Chondrocyte (in vitro differentiated cells): ENCODE measurements around the gene MIF. TPM values are rescaled to one million over a fixed set of nuclear protein-coding genes. Genes with fewer than 3 reads are reported as not detected.
"Not testable (repeated sequence)": the region's sequence is repeated elsewhere in the genome, so short reads cannot be mapped to it uniquely, and the experiment has no call there.

Experiments used
- DNase-seq: peaks from one replicate; pipeline ENCODE4 v3.0.0; 2021; ENCODE audit warnings: mixed read lengths, low spot score
- H3K27ac Mint-ChIP-seq: one replicate; pipeline ENCODE4 v1.8.0; 2021; ENCODE audit warnings: mild to moderate bottlenecking, moderate library complexity, mixed read lengths; ENCODE audit not compliant: unreplicated experiment
- H3K27me3 Mint-ChIP-seq: 2 replicates; pipeline ENCODE4 v1.8.0; 2021; ENCODE audit warnings: low read depth, mixed read lengths
- H3K36me3 Mint-ChIP-seq: 2 replicates; pipeline ENCODE4 v1.8.0; 2021; ENCODE audit warnings: low read depth, mixed read lengths
- H3K4me1 Mint-ChIP-seq: 2 replicates; pipeline ENCODE4 v1.8.0; 2021; ENCODE audit warnings: low read depth, mild to moderate bottlenecking, mixed read lengths
- H3K4me3 Mint-ChIP-seq: one replicate; pipeline ENCODE4 v1.8.0; 2021; ENCODE audit warnings: mild to moderate bottlenecking, moderate library complexity, mixed read lengths; ENCODE audit not compliant: unreplicated experiment
- H3K9me3 Mint-ChIP-seq: 2 replicates; pipeline ENCODE4 v1.8.0; 2021; ENCODE audit warnings: low read depth, mixed read lengths
- CTCF ChIP-seq: fragments of 200-600 bp; sonication (generic); IDR thresholded peaks from 2 replicates; pipeline ENCODE4 v1.5.0; 2021; ENCODE audit warnings: antibody characterized with exemption, mild to moderate bottlenecking, moderate library complexity
- total RNA-seq: library from RNA; stranded (reverse); gene quantifications from 3 replicates; pipeline ENCODE4 v1.2.1, GENCODE V29; 2021

Gene MIF
- total RNA-seq, 1 donor from 2014 or later: 502 TPM

- Mint-ChIP-seq H3K4me1 (peaks cover 12% of the 10 kb centered on the region), H3K27ac (no peak overlapping the region), H3K36me3 (peaks cover 35% of the 10 kb centered on the region), H3K27me3 (no peaks in the 10 kb centered on the region), H3K9me3 (no peaks in the 10 kb centered on the region), H3K4me3 (no peak overlapping the region)
- no peak for TF ChIP-seq CTCF
- DNase-seq: no peak
Observed at GRCh38 chr22:23925020-23925606, 30.9 kb downstream of the MIF start.

GRCh38 chr22:23926561-23926960 is 32.4 kb downstream of the MIF start:
- no peak overlapping the region for H3K27ac Mint-ChIP-seq
- TF ChIP-seq CTCF: no peak
- H3K4me3 Mint-ChIP-seq: no peak overlapping the region
- H3K27me3 Mint-ChIP-seq: no peaks in the 10 kb centered on the region
- H3K4me1 Mint-ChIP-seq: peaks cover 6% of the 10 kb centered on the region
- peaks cover 38% of the 10 kb centered on the region for H3K36me3 Mint-ChIP-seq
- H3K9me3 Mint-ChIP-seq: peaks cover 6% of the 10 kb centered on the region
- DNase-seq: no peak

- no peak for TF ChIP-seq CTCF
- Mint-ChIP-seq H3K27me3 (no peaks in the 10 kb centered on the region), H3K4me3 (no peak overlapping the region), H3K4me1 (no peaks in the 10 kb centered on the region), H3K27ac (no peak overlapping the region), H3K36me3 (no peaks in the 10 kb centered on the region), H3K9me3 (no peaks in the 10 kb centered on the region)
- DNase-seq: no peak
Observed at GRCh38 chr22:23938328-23939016, 44.3 kb downstream of the MIF start.

GRCh38 chr22:23939017-23939357 is 44.8 kb downstream of the MIF start:
- no peak overlapping the region for H3K4me3 Mint-ChIP-seq
- H3K4me1 Mint-ChIP-seq: no peaks in the 10 kb centered on the region
- H3K27ac Mint-ChIP-seq: no peak overlapping the region
- DNase-seq: no peak
- no peaks in the 10 kb centered on the region for H3K9me3 Mint-ChIP-seq
- H3K27me3 Mint-ChIP-seq: no peaks in the 10 kb centered on the region
- TF ChIP-seq CTCF: no peak
- H3K36me3 Mint-ChIP-seq: no peaks in the 10 kb centered on the region

- not testable (repeated sequence) for H3K4me3 Mint-ChIP-seq, H3K36me3 Mint-ChIP-seq, H3K27ac Mint-ChIP-seq, H3K4me1 Mint-ChIP-seq, H3K27me3 Mint-ChIP-seq, DNase-seq, H3K9me3 Mint-ChIP-seq
Observed at GRCh38 chr22:23940166-23940565, 46.0 kb downstream of the MIF start.

Other genes with a start within 250 kb of the MIF start
- gene RGL4, start 203.4 kb upstream of the MIF start, total RNA-seq: not detected in 3 replicates
- 11.9 to 12.8 TPM (median 12.1 TPM) in 3 replicates for gene ZNF70, start 143.3 kb upstream of the MIF start, total RNA-seq
- not detected in 3 replicates for gene VPREB3, start 140.0 kb upstream of the MIF start, total RNA-seq
- not detected in 3 replicates for gene C22orf15, start 131.4 kb upstream of the MIF start, total RNA-seq
- gene CHCHD10, start 126.4 kb upstream of the MIF start, total RNA-seq: 42.6 to 78.5 TPM (median 62.2 TPM) in 3 replicates
- gene MMP11, start 121.5 kb upstream of the MIF start, total RNA-seq: 68.4 to 172 TPM (median 169 TPM) in 3 replicates
- 102 to 133 TPM (median 114 TPM) in 3 replicates for gene SMARCB1, start 107.4 kb upstream of the MIF start, total RNA-seq
- 1.3 to 4.6 TPM (median 2.0 TPM) in 3 replicates for gene DERL3, start 55.4 kb upstream of the MIF start, total RNA-seq
- 14.5 to 14.9 TPM (median 14.8 TPM) in 3 replicates for gene SLC2A11, start 36.5 kb upstream of the MIF start, total RNA-seq
- 1.8 to 2.9 TPM in 2 of 3 replicates, not detected in the other for gene GSTT2B, start 66.8 kb downstream of the MIF start, total RNA-seq
- not detected in 3 replicates for gene DDTL, start 72.5 kb downstream of the MIF start, total RNA-seq
- 93.1 to 102 TPM (median 101 TPM) in 3 replicates for gene DDT, start 80.1 kb downstream of the MIF start, total RNA-seq
- not detected in 3 replicates for gene GSTT2, start 85.8 kb downstream of the MIF start, total RNA-seq
- not detected in 3 replicates for gene GSTT4, start 111.1 kb downstream of the MIF start, total RNA-seq
- 38.5 to 43.7 TPM (median 43.0 TPM) in 3 replicates for gene CABIN1, start 116.9 kb downstream of the MIF start, total RNA-seq